HL-60 (cell line): Measurements from ENCODE around the gene TUBGCP3.

Experiments
- DNase-seq, 2 experiments: peaks; one replicate each; pipeline ENCODE4 v3.0.0-alpha.2; 2010 to 2020; ENCODE audit warnings: low read depth in 1 of 2, low spot score in 1 of 2
- H3K27ac ChIP-seq: fragments of 250-450 bp; sonication (Bioruptor Pico); replicated peaks from 2 replicates; pipeline ENCODE4 v1.5.1; 2020; ENCODE audit warnings: mild to moderate bottlenecking, moderate library complexity
- H3K27me3 ChIP-seq: fragments of 250-450 bp; sonication (Bioruptor Pico); 2 replicates; pipeline ENCODE4 v1.5.1; 2021; ENCODE audit warnings: mild to moderate bottlenecking, moderate library complexity; ENCODE audit not compliant: insufficient read depth, poor library complexity, severe bottlenecking
- H3K4me3 ChIP-seq: replicated peaks from 2 replicates; pipeline ENCODE4 v1.5.1; 2011; ENCODE audit warnings: mild to moderate bottlenecking, control low read depth, low read length; ENCODE audit not compliant: insufficient read depth
- GABPA ChIP-seq: IDR thresholded peaks from 2 replicates; pipeline ENCODE4 v1.6.1; 2012; ENCODE audit warnings: low read depth
- POLR2AphosphoS5 ChIP-seq: IDR thresholded peaks from 2 replicates; pipeline ENCODE4 v1.6.1; 2012; ENCODE audit warnings: low read depth
- REST ChIP-seq: IDR thresholded peaks from 2 replicates; pipeline ENCODE4 v1.6.1; 2012; ENCODE audit warnings: low read depth; ENCODE audit not compliant: insufficient replicate concordance
- SPI1 ChIP-seq: IDR thresholded peaks from 2 replicates; pipeline ENCODE4 v1.6.1; 2012; ENCODE audit warnings: low read depth, mild to moderate bottlenecking, borderline replicate concordance
- TF ChIP-seq, protein P1 (sequence below): IDR thresholded peaks from one replicate; pipeline ENCODE4 v1.5.1; 2011; ENCODE audit warnings: low read length, control low read depth, inconsistent platforms; ENCODE audit not compliant: insufficient read depth

The TUBGCP3 gene

DNA sequence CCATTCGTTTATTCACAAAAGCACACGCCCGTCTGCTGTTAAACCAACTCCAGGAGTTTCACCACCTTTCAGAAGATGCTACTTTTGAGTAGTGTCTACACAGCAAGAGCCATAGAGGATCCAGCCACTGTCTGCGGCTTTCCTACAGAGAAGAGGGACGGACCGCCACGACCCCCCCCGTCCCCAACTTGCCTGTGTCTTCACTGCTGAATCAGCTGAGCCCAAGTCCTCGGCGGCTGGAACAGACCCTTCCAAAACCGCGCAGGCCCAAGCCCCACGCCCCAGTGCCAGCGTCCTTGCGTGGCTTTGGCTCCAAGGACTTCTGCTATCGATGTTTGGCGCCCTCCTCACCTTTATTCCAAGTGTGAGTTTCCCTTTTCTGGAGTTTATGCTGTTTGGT is 146.7 kb downstream of the TUBGCP3 start:
- no peak for TF ChIP-seq GABPA
- Histone ChIP-seq H3K27me3 (peaks cover 10% of the 10 kb centered on the region), H3K4me3 (no peak overlapping the region), H3K27ac (no peak overlapping the region)
- no peak for DNase-seq

DNA sequence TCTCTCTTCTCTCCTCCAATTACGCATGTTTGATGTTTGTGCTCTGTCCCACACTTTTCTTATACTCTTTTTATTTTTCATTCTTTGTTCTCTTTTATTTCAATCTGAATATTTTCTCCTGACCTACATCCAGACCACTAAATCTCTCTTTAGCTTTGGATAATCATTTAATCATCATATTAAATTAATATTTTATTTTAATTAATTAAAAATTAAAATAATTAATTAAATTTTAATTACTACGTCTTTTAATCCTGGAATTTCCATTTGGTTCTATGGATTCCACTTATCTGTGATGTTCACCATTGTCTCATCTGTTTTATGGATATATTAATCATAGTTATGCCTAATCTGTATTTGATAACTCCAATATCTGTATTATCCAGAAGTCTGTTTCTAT is 149.4 kb downstream of the TUBGCP3 start:
- H3K4me3 ChIP-seq: no peak overlapping the region
- TF ChIP-seq SPI1 (no peak), GABPA (no peak), REST (no peak), POLR2AphosphoS5 (no peak)
- TF ChIP-seq, protein P1, sequence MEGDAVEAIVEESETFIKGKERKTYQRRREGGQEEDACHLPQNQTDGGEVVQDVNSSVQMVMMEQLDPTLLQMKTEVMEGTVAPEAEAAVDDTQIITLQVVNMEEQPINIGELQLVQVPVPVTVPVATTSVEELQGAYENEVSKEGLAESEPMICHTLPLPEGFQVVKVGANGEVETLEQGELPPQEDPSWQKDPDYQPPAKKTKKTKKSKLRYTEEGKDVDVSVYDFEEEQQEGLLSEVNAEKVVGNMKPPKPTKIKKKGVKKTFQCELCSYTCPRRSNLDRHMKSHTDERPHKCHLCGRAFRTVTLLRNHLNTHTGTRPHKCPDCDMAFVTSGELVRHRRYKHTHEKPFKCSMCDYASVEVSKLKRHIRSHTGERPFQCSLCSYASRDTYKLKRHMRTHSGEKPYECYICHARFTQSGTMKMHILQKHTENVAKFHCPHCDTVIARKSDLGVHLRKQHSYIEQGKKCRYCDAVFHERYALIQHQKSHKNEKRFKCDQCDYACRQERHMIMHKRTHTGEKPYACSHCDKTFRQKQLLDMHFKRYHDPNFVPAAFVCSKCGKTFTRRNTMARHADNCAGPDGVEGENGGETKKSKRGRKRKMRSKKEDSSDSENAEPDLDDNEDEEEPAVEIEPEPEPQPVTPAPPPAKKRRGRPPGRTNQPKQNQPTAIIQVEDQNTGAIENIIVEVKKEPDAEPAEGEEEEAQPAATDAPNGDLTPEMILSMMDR: no peak
- H3K27me3 ChIP-seq: peaks cover 8% of the 10 kb centered on the region
- no peak overlapping the region for H3K27ac ChIP-seq
- DNase-seq: no peak

DNA sequence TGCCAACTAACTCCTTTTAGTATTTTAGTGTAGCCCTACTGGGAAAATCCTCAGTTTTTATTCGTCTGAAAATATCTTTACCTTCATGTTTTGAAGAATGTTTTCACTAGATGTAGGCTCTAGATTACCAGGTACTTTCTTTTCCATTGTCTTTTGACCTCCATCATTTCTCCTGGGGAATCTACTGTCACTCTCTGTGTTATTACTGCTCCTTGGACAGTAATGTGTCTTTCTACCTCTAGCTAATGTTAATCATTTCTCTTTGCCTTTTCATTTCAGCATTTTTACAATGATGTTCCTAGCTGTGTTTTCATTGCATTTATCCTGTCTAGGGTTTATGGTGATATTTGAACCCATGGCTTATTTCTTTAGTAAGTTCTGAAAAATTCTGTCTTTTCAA is 149.9 kb downstream of the TUBGCP3 start:
- no peak overlapping the region for H3K4me3 ChIP-seq
- TF ChIP-seq, protein P1: no peak
- TF ChIP-seq SPI1: no peak
- TF ChIP-seq POLR2AphosphoS5: no peak
- TF ChIP-seq REST: no peak
- no peak for TF ChIP-seq GABPA
- peaks cover 6% of the 10 kb centered on the region for H3K27me3 ChIP-seq
- H3K27ac ChIP-seq: no peak overlapping the region
- no peak for DNase-seq

- peak in 1 of 2 experiments; percentile 1 for DNase-seq
- no peak overlapping the region for H3K27ac ChIP-seq
- peaks cover 5% of the 10 kb centered on the region for H3K27me3 ChIP-seq
- H3K4me3 ChIP-seq: no peak overlapping the region
- TF ChIP-seq POLR2AphosphoS5 (no peak), SPI1 (no peak), GABPA (no peak), REST (no peak)
- TF ChIP-seq, protein P1: no peak
These were observed 152.0 kb downstream of the TUBGCP3 start for GRCh38 chr13:112435973-112436372.
